ENCODE data around the gene ACOT13.
"Not testable (repeated sequence)": the region's sequence is repeated elsewhere in the genome, so short reads cannot be mapped to it uniquely, and the experiment has no call there.

Gene ACOT13

GRCh38 chr6:24663189-24663588 lies 3.7 kb upstream of the ACOT13 start:
- DNase-seq = no peak

GRCh38 chr6:24664046-24664987 lies 2.6 kb upstream of the ACOT13 start:
- DNase-seq = peak; percentile 21

GRCh38 chr6:24666097-24666640 lies 708 bp upstream of the ACOT13 start:
- DNase-seq = peak; percentile 73

- DNase-seq = peak; percentile 52
Observed at GRCh38 chr6:24667378-24667803, 514 bp downstream of the ACOT13 start.

- DNase-seq = not testable (repeated sequence)
Observed at GRCh38 chr6:24668066-24668996, 1.5 kb downstream of the ACOT13 start.

GRCh38 chr6:24668997-24669361 lies 2.1 kb downstream of the ACOT13 start:
- no peak for DNase-seq

GRCh38 chr6:24670492-24670891 lies 3.6 kb downstream of the ACOT13 start:
- DNase-seq = not testable (repeated sequence)

GRCh38 chr6:24671077-24671476 lies 4.2 kb downstream of the ACOT13 start:
- not testable (repeated sequence) for DNase-seq

- no peak for DNase-seq
Observed at GRCh38 chr6:24672620-24673182, 5.8 kb downstream of the ACOT13 start.

GRCh38 chr6:24673625-24674024 lies 6.7 kb downstream of the ACOT13 start:
- DNase-seq = peak; percentile 22

GRCh38 chr6:24678792-24679352 lies 12.0 kb downstream of the ACOT13 start:
- DNase-seq = not testable (repeated sequence)

GRCh38 chr6:24680582-24680981 lies 13.7 kb downstream of the ACOT13 start:
- no peak for DNase-seq

GRCh38 chr6:24683297-24684296 lies 16.7 kb downstream of the ACOT13 start:
- DNase-seq = peak; percentile 53

GRCh38 chr6:24686408-24686807 lies 19.5 kb downstream of the ACOT13 start:
- DNase-seq = no peak

- no peak for DNase-seq
Observed at GRCh38 chr6:24686946-24687345, 20.1 kb downstream of the ACOT13 start.

GRCh38 chr6:24689964-24690363 lies 23.1 kb downstream of the ACOT13 start:
- DNase-seq = no peak

- DNase-seq = no peak
Observed at GRCh38 chr6:24690593-24690992, 23.7 kb downstream of the ACOT13 start.

GRCh38 chr6:24691550-24691949 lies 24.7 kb downstream of the ACOT13 start:
- DNase-seq = peak; percentile 28

- DNase-seq = peak; percentile 23
Observed at GRCh38 chr6:24692003-24692402, 25.1 kb downstream of the ACOT13 start.

GRCh38 chr6:24692415-24692814 lies 25.5 kb downstream of the ACOT13 start:
- DNase-seq = no peak
